ENCODE measurements around the gene MEX3D. TPM values are rescaled to one million over a fixed set of nuclear protein-coding genes. Genes with fewer than 3 reads are reported as not detected.

Gene MEX3D
- total and polyA plus RNA-seq, 3 donors from 2014 or later, result 45.6 to 211 (median 127) TPM

- H3K4me3 ChIP-seq, result peak overlapping the region; percentile 79 to 89
- TF ChIP-seq CTCF (IDR thresholded peaks at IDR 0.05) (no peak), POLR2A (IDR thresholded peaks at IDR 0.05) (no peak)
- H3K36me3 ChIP-seq (ENCODE audit: low read depth, missing control alignments), result no peaks in the 10 kb centered on the region
- H3K27ac ChIP-seq, result peak overlapping the region; percentile 82 to 96
- no peak for DNase-seq
- no peaks in the 10 kb centered on the region for H3K27me3 ChIP-seq
- H3K9me3 ChIP-seq, result no peaks in the 10 kb centered on the region
- intact Hi-C loops (cut with DNase I; ENCODE audit: low total_unique reads), result no loop called here
- 0% methylated on average over 27 to 31 of the region's 31 CpGs for WGBS, 2 donors
- H3K4me1 ChIP-seq, result peaks cover 15% of the 10 kb centered on the region
Observed at GRCh38 chr19:1591421-1592023, 23.4 kb upstream of the MEX3D start.

GRCh38 chr19:1590641-1591397 lies 22.7 kb upstream of the MEX3D start:
- intact Hi-C loops (cut with DNase I; ENCODE audit: low total_unique reads), result no loop called here
- H3K27ac ChIP-seq, result no peak overlapping the region
- WGBS, 2 donors, result 15 to 20% methylated on average over 10 of the region's 10 CpGs

GRCh38 chr19:1587872-1588271 lies 19.7 kb upstream of the MEX3D start:
- DNase-seq, result no peak
- TF ChIP-seq POLR2A (IDR thresholded peaks at IDR 0.05), result no peak
- TF ChIP-seq CTCF (IDR thresholded peaks at IDR 0.05), result no peak
- H3K27me3 ChIP-seq, result no peaks in the 10 kb centered on the region
- intact Hi-C loops (cut with DNase I; ENCODE audit: low total_unique reads), result no loop called here
- H3K4me3 ChIP-seq, result no peak overlapping the region
- no peaks in the 10 kb centered on the region for H3K9me3 ChIP-seq
- H3K36me3 ChIP-seq (ENCODE audit: low read depth, missing control alignments), result no peaks in the 10 kb centered on the region
- peaks cover 10% of the 10 kb centered on the region for H3K4me1 ChIP-seq
- no peak overlapping the region for H3K27ac ChIP-seq
- 63 to 65% methylated on average over 9 of the region's 9 CpGs for WGBS, 2 donors

More at GRCh38 chr19:1590641-1591397, 22.7 kb upstream of the MEX3D start:
- Histone ChIP-seq H3K4me1 (peaks cover 15% of the 10 kb centered on the region), H3K27me3 (no peaks in the 10 kb centered on the region), H3K36me3 (ENCODE audit: low read depth, missing control alignments) (no peaks in the 10 kb centered on the region), H3K4me3 (peak overlapping the region in 1 of 2 donors; percentile 89), H3K9me3 (no peaks in the 10 kb centered on the region)
- TF ChIP-seq CTCF (IDR thresholded peaks at IDR 0.05) (no peak), POLR2A (IDR thresholded peaks at IDR 0.05) (no peak)
- no peak for DNase-seq

- Histone ChIP-seq H3K27ac (no peak overlapping the region), H3K4me3 (peak overlapping the region; percentile 29 to 39), H3K36me3 (ENCODE audit: low read depth, missing control alignments) (no peaks in the 10 kb centered on the region), H3K4me1 (no peaks in the 10 kb centered on the region), H3K27me3 (no peaks in the 10 kb centered on the region), H3K9me3 (no peaks in the 10 kb centered on the region)
- DNase-seq, result no peak
- intact Hi-C loops (cut with DNase I; ENCODE audit: low total_unique reads), result no loop called here
- 61 to 70% methylated on average over 8 to 13 of the region's 13 CpGs for WGBS, 2 donors
- TF ChIP-seq CTCF (IDR thresholded peaks at IDR 0.05) (no peak), POLR2A (IDR thresholded peaks at IDR 0.05) (no peak)
Observed at GRCh38 chr19:1585243-1585580, 17.1 kb upstream of the MEX3D start.
